ENCODE results near the gene DAPK1. TPM values are rescaled to one million over a fixed set of nuclear protein-coding genes. Genes with fewer than 3 reads are reported as not detected.

DAPK1 gene
- total and polyA plus RNA-seq, 4 donors = 33.0 to 301 (median 94.1) TPM

DNA sequence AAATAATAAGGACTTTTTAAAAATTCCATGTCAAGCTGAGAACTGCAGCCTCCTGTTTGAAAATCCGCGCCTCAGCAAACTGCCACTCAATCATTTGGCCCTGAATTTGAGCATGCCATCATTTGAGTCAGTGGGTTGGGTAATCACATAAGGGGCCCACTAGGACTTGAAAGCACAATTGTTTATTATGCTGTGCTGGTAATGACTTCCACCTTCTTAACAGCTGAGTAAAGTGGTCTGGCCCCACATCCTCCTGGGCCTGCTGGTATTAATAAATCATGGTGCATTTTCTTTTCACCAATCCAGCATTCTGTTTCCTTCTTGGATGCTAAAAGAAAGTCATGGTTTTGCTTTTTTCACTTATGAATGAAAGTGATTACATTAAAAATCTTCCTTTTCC, 125.3 kb downstream of the DAPK1 start:
- peaks cover 0 to 40% (median 15%) of the 10 kb centered on the region in 4 donors for H3K36me3 ChIP-seq (ENCODE audit: control insufficient read depth in 4 of 4, insufficient read depth in 4 of 4, low read length in 4 of 4)
- no peak for TF ChIP-seq CTCF (IDR thresholded peaks at IDR 0.05; ENCODE audit: control extremely low read depth, extremely low read depth)
- ATAC-seq (ENCODE audit: insufficient read depth, low FRiP score) (no peak), DNase-seq (peak in 2 of 3 donors; percentile 36 to 54)
- no peak overlapping the region for H3K9ac ChIP-seq (ENCODE audit: insufficient read depth in 1 of 2, low read length in 2 of 2)
- H3K27me3 ChIP-seq (ENCODE audit: control insufficient read depth in 3 of 3, insufficient read depth in 3 of 3, low read length in 2 of 3) = no peaks in the 10 kb centered on the region
- H3K4me3 ChIP-seq = no peak overlapping the region
- H3K27ac ChIP-seq (ENCODE audit: low read depth in 1 of 2, low read length in 1 of 2) = no peak overlapping the region
- H3K4me1 ChIP-seq (ENCODE audit: control insufficient read depth in 5 of 5, insufficient read depth in 5 of 5, low read length in 5 of 5) = peaks cover 0 to 19% (median 4%) of the 10 kb centered on the region in 5 donors
- 57 to 60% methylated on average over 2 of the region's 2 CpGs for WGBS, 2 donors
- H3K9me3 ChIP-seq (ENCODE audit: control insufficient read depth in 4 of 4, insufficient read depth in 3 of 4, low read length in 3 of 4) = peaks cover 0 to 7% (median 0%) of the 10 kb centered on the region in 4 donors

DNA sequence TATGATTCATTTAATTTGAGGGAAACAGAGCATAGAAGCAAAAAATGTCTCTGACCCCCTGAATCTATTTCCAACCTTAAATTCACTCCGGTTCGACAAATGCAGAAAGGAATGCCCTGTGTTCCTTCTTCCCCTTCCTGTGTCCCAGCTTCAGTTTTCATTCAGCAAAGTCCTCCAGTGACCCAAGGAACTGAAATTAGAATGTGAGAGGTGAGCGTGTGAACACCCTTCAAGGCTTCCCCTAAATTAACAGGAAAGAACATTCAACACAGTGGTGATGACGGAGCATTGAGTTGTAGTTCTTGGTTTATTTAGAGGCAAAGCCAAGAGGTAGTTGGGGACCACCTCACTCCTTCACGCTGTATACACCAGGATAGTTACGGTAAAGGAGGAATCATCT, 130.7 kb downstream of the DAPK1 start:
- 83 to 84% methylated on average over 6 of the region's 6 CpGs for WGBS, 2 donors
- Histone ChIP-seq H3K9me3 (ENCODE audit: control insufficient read depth in 4 of 4, insufficient read depth in 3 of 4, low read length in 3 of 4) (peaks cover 0 to 11% (median 0%) of the 10 kb centered on the region in 4 donors), H3K4me3 (no peak overlapping the region), H3K27ac (ENCODE audit: low read depth in 1 of 2, low read length in 1 of 2) (no peak overlapping the region), H3K9ac (ENCODE audit: insufficient read depth in 1 of 2, low read length in 2 of 2) (no peak overlapping the region), H3K4me1 (ENCODE audit: control insufficient read depth in 5 of 5, insufficient read depth in 5 of 5, low read length in 5 of 5) (peaks cover 0 to 4% (median 0%) of the 10 kb centered on the region in 5 donors), H3K36me3 (ENCODE audit: control insufficient read depth in 4 of 4, insufficient read depth in 4 of 4, low read length in 4 of 4) (peaks cover 0 to 41% (median 16%) of the 10 kb centered on the region in 4 donors), H3K27me3 (ENCODE audit: control insufficient read depth in 3 of 3, insufficient read depth in 3 of 3, low read length in 2 of 3) (no peaks in the 10 kb centered on the region)
- ATAC-seq (ENCODE audit: insufficient read depth, low FRiP score) (no peak), DNase-seq (no peak)
- TF ChIP-seq CTCF (IDR thresholded peaks at IDR 0.05; ENCODE audit: control extremely low read depth, extremely low read depth) = no peak

GRCh38 chr9:87629104-87629503, 131.4 kb downstream of the DAPK1 start:
- peaks cover 0 to 4% (median 0%) of the 10 kb centered on the region in 5 donors for H3K4me1 ChIP-seq (ENCODE audit: control insufficient read depth in 5 of 5, insufficient read depth in 5 of 5, low read length in 5 of 5)
- H3K9me3 ChIP-seq (ENCODE audit: control insufficient read depth in 4 of 4, insufficient read depth in 3 of 4, low read length in 3 of 4) = peaks cover 0 to 9% (median 0%) of the 10 kb centered on the region in 4 donors
- DNase-seq (no peak), ATAC-seq (ENCODE audit: insufficient read depth, low FRiP score) (no peak)
- WGBS, 2 donors = 79 to 88% methylated on average over 6 of the region's 6 CpGs
- H3K36me3 ChIP-seq (ENCODE audit: control insufficient read depth in 4 of 4, insufficient read depth in 4 of 4, low read length in 4 of 4) = peaks cover 0 to 37% (median 19%) of the 10 kb centered on the region in 4 donors
- no peak overlapping the region for H3K27ac ChIP-seq (ENCODE audit: low read depth in 1 of 2, low read length in 1 of 2)
- no peak for TF ChIP-seq CTCF (IDR thresholded peaks at IDR 0.05; ENCODE audit: control extremely low read depth, extremely low read depth)
- no peak overlapping the region for H3K4me3 ChIP-seq
- H3K9ac ChIP-seq (ENCODE audit: insufficient read depth in 1 of 2, low read length in 2 of 2) = no peak overlapping the region
- H3K27me3 ChIP-seq (ENCODE audit: control insufficient read depth in 3 of 3, insufficient read depth in 3 of 3, low read length in 2 of 3) = no peaks in the 10 kb centered on the region

DNA sequence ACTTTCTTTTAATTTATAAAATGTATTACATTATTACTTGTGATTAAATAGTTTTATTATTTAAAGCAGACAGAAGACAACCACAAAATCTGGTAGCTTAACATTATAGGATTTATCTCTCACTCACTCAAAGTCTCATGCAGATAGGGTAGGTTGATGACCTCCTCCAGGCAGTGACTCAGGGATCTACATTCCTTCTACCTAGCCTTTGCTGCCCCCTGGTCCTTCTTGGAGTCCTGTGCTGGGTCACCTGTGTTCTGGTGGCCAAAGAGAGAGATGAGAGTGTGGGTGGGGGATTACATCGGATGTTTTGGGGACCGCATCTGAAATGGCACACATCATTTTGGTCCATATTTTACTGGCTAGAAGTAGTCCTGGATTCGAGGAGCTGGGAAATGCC, 132.6 kb downstream of the DAPK1 start:
- 94 to 98% methylated on average over 3 of the region's 3 CpGs for WGBS, 2 donors
- Histone ChIP-seq H3K9ac (ENCODE audit: insufficient read depth in 1 of 2, low read length in 2 of 2) (no peak overlapping the region), H3K36me3 (ENCODE audit: control insufficient read depth in 4 of 4, insufficient read depth in 4 of 4, low read length in 4 of 4) (peaks cover 0 to 39% (median 25%) of the 10 kb centered on the region in 4 donors), H3K27me3 (ENCODE audit: control insufficient read depth in 3 of 3, insufficient read depth in 3 of 3, low read length in 2 of 3) (no peaks in the 10 kb centered on the region), H3K27ac (ENCODE audit: low read depth in 1 of 2, low read length in 1 of 2) (no peak overlapping the region), H3K4me3 (no peak overlapping the region), H3K9me3 (ENCODE audit: control insufficient read depth in 4 of 4, insufficient read depth in 3 of 4, low read length in 3 of 4) (peaks cover 0 to 6% (median 0%) of the 10 kb centered on the region in 4 donors), H3K4me1 (ENCODE audit: control insufficient read depth in 5 of 5, insufficient read depth in 5 of 5, low read length in 5 of 5) (peaks cover 0 to 7% (median 0%) of the 10 kb centered on the region in 5 donors)
- no peak for ATAC-seq (ENCODE audit: insufficient read depth, low FRiP score)
- no peak for DNase-seq
- no peak for TF ChIP-seq CTCF (IDR thresholded peaks at IDR 0.05; ENCODE audit: control extremely low read depth, extremely low read depth)

Data from lung (tissue), 12 donors.